Measurements from ENCODE around the gene AURKB.

DNA sequence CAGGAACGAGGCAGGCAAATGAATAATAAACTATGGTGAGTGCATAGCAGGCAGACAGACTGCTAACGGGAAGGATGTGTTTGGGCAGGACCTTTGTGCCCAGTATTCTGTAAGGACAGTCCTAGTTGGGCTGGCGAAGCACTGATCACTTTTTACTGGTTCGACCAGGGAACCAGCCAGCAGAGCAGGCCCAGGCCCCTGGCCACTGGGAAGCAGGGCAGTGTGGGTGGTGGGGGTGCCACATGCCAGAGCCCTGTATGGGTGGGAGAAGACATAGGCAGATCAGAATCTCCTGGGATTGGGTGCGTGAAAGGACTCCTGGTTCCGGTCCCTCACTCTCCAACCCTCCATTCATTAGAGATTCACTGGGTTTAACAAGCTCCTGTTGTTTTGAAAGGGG is 43.6 kb downstream of the AURKB start:
- TF ChIP-seq, protein P1, sequence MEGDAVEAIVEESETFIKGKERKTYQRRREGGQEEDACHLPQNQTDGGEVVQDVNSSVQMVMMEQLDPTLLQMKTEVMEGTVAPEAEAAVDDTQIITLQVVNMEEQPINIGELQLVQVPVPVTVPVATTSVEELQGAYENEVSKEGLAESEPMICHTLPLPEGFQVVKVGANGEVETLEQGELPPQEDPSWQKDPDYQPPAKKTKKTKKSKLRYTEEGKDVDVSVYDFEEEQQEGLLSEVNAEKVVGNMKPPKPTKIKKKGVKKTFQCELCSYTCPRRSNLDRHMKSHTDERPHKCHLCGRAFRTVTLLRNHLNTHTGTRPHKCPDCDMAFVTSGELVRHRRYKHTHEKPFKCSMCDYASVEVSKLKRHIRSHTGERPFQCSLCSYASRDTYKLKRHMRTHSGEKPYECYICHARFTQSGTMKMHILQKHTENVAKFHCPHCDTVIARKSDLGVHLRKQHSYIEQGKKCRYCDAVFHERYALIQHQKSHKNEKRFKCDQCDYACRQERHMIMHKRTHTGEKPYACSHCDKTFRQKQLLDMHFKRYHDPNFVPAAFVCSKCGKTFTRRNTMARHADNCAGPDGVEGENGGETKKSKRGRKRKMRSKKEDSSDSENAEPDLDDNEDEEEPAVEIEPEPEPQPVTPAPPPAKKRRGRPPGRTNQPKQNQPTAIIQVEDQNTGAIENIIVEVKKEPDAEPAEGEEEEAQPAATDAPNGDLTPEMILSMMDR (conservative IDR thresholded peaks at IDR 0.05) = no peak
- TF ChIP-seq EZH2 (IDR thresholded peaks at IDR 0.05; ENCODE audit: low read depth) = no peak
